Measurements from ENCODE around the gene ZFP14. TPM values are rescaled to one million over a fixed set of nuclear protein-coding genes. Genes with fewer than 3 reads are reported as not detected.

Gene ZFP14
- total RNA-seq, 2 experiments from 2014 or later: 1.9 to 2.1 TPM

DNA sequence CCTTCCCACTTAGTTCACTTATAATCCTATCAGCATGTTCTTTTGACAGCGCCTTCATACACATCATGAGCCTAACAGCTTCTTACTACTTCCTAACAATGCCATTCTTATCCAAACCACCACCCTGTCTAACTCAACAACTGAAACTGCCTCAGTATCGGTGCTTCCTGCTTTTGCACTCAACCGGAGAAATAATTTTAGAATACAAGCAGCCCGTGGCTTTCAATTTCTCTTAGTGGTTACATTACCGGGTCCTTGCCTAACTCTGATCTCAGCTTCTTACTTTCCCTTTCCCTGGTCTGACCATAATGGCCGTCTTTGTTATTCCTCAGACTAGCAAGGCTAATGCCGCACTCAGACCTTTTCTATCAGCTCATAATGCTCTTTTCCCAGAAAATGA lies 22.5 kb upstream of the ZFP14 start:
- TF ChIP-seq, protein P1, sequence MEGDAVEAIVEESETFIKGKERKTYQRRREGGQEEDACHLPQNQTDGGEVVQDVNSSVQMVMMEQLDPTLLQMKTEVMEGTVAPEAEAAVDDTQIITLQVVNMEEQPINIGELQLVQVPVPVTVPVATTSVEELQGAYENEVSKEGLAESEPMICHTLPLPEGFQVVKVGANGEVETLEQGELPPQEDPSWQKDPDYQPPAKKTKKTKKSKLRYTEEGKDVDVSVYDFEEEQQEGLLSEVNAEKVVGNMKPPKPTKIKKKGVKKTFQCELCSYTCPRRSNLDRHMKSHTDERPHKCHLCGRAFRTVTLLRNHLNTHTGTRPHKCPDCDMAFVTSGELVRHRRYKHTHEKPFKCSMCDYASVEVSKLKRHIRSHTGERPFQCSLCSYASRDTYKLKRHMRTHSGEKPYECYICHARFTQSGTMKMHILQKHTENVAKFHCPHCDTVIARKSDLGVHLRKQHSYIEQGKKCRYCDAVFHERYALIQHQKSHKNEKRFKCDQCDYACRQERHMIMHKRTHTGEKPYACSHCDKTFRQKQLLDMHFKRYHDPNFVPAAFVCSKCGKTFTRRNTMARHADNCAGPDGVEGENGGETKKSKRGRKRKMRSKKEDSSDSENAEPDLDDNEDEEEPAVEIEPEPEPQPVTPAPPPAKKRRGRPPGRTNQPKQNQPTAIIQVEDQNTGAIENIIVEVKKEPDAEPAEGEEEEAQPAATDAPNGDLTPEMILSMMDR (IDR thresholded peaks at IDR 0.05): no peak
- ATAC-seq (no peak), DNase-seq (no peak)
- Mint-ChIP-seq H3K9me3 (peaks cover 40% of the 10 kb centered on the region), H3K36me3 (ENCODE audit: low read depth) (peaks cover 87% of the 10 kb centered on the region), H3K27ac (no peak overlapping the region), H3K4me1 (ENCODE audit: low read depth) (no peaks in the 10 kb centered on the region), H3K4me3 (no peak overlapping the region), H3K27me3 (no peaks in the 10 kb centered on the region)
- POLR2A ChIA-PET: no interaction called here
- CTCF ChIA-PET: no interaction called here
- intact Hi-C loops (cut with micrococcal nuclease): no loop called here

DNA sequence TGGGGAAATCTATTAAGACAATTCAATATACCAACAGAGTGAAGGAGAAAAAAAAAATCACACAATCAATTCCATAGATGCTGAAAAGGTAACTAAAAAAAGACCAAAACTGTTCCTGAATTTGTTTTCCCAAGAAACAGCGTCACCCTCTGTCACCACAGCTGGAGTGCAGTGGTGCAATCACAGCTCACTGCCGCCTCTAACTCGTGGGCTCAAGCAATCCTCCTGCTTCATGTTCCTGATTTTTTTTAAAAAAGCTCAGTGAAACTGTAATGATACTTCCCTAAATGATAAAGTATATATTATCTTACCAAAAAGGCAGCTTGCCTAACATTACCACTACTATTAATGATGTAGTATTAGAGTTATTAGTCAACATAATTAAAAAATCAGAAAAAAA lies 19.6 kb upstream of the ZFP14 start:
- no peaks in the 10 kb centered on the region for H3K4me1 Mint-ChIP-seq (ENCODE audit: low read depth)
- DNase-seq (no peak), ATAC-seq (no peak)
- no peaks in the 10 kb centered on the region for H3K27me3 Mint-ChIP-seq
- TF ChIP-seq, protein P1 (IDR thresholded peaks at IDR 0.05): no peak
- peaks cover 84% of the 10 kb centered on the region for H3K36me3 Mint-ChIP-seq (ENCODE audit: low read depth)
- H3K27ac Mint-ChIP-seq: no peak overlapping the region
- POLR2A ChIA-PET: no interaction called here
- CTCF ChIA-PET: no interaction called here
- peaks cover 46% of the 10 kb centered on the region for H3K9me3 Mint-ChIP-seq
- intact Hi-C loops (cut with micrococcal nuclease): no loop called here
- no peak overlapping the region for H3K4me3 Mint-ChIP-seq

DNA sequence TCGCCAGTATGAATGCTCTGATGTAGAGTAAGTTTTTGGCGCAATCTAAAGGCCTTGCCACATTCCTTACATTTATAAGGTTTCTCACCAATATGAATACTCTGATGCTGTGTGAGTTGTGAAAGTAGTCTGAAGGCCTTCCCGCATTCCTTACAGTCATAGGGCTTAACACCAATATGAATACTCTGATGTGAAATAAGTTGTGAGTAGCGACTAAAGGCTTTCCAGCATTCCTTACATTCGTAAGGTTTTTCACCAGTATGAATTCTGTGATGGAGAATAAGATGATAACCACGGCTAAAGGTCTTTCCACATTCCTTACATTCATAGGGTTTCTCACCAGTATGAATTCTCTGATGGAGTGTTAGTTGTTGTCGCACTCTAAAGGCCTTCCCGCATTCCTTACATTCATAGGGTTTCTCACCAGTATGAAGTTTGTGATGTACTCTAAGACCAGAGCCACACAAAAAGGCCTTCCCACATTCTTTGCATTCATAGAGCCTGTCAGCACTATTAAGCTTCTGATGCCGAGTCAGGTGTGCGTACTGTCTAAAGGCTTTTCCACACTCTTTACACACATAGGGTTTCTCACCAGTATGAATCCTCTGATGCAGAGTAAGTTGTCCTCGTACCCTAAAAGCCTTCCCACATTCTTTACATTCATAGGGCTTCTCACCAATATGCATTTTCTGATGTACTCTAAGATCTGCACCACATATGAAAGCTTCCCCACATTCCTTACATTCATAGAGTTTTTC lies 14.1 kb upstream of the ZFP14 start:
- Mint-ChIP-seq H3K4me1 (ENCODE audit: low read depth) (no peaks in the 10 kb centered on the region), H3K9me3 (peaks cover 49% of the 10 kb centered on the region), H3K36me3 (ENCODE audit: low read depth) (peaks cover 67% of the 10 kb centered on the region), H3K4me3 (no peak overlapping the region), H3K27me3 (no peaks in the 10 kb centered on the region), H3K27ac (no peak overlapping the region)
- POLR2A ChIA-PET: no interaction called here
- intact Hi-C loops (cut with micrococcal nuclease): no loop called here
- ATAC-seq: no peak
- CTCF ChIA-PET: no interaction called here
- TF ChIP-seq, protein P1 (IDR thresholded peaks at IDR 0.05): no peak
- DNase-seq: no peak

DNA sequence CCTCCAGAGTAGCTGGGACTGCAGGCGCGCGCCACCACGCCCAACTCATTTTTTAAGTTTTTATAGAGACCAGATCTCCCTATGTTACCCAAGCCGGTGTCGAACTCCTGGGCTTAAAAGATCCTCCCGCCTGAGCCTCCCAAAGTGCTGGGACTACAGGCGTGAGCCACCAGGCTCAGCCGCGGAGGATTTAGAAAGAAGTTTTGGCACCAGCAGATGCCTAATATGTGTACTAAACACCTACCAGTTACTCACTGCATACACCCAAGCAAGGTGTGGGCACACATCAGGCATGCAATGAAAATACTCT lies 464 bp upstream of the ZFP14 start:
- Mint-ChIP-seq H3K4me3 (peak overlapping the region; percentile 81), H3K27ac (peak overlapping the region; percentile 46), H3K4me1 (ENCODE audit: low read depth) (peaks cover 18% of the 10 kb centered on the region), H3K9me3 (peaks cover 18% of the 10 kb centered on the region), H3K36me3 (ENCODE audit: low read depth) (peaks cover 14% of the 10 kb centered on the region), H3K27me3 (no peaks in the 10 kb centered on the region)
- intact Hi-C loops (cut with micrococcal nuclease): no loop called here
- CTCF ChIA-PET: no interaction called here
- POLR2A ChIA-PET: interaction anchor here (1.6 to 2.0 kb wide), 4 partner anchors 11 to 1127 kb away, joined by 4 to 6 read pairs (median 4); partner anchors contain the start of genes ZNF566 and ZNF793
- no peak for DNase-seq
- TF ChIP-seq, protein P1 (IDR thresholded peaks at IDR 0.05): no peak
- no peak for ATAC-seq

DNA sequence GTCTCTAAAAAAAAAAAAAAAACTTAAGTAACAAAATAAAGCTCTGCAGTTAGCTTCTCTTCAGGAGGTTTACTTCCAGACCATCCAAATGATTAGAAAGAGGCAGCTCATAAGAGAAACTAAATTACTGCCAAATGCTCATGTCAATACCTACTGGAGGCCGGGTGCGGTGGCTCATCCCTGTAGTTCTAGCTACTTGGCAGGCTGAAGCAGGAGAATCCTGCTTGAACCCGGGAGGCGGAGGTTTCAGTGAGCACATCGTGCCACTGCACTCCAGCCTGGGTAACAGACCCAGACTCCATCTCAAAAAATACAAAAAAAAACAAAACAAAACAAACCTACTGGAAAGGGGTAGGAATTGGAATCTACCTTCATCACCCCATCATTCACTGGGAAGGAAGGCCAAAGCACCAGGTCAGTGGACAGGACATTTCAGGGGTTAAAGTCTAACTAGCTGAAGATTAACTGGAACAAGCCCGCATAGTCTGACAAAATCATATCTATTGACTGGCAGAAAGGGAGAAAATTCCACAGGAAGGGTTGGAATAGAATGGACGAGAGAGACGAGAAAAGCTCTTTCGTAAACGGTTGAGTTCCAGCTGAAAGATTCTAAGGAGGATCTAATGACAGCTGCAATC lies 1.3 kb downstream of the ZFP14 start:
- ATAC-seq: no peak
- Mint-ChIP-seq H3K36me3 (ENCODE audit: low read depth) (peaks cover 21% of the 10 kb centered on the region), H3K27me3 (no peaks in the 10 kb centered on the region), H3K4me1 (ENCODE audit: low read depth) (peaks cover 18% of the 10 kb centered on the region), H3K27ac (peak overlapping the region; percentile 94), H3K4me3 (peak overlapping the region; percentile 81), H3K9me3 (peaks cover 20% of the 10 kb centered on the region)
- POLR2A ChIA-PET: interaction anchor here (1.6 to 2.0 kb wide), 4 partner anchors 10 to 1129 kb away, joined by 4 to 6 read pairs (median 4); partner anchors contain the start of genes ZNF566 and ZNF793
- CTCF ChIA-PET: interaction anchor here (1.1 to 1.4 kb wide), 3 partner anchors 20 to 151 kb away, joined by 3 to 4 read pairs (median 4); no protein-coding TSS in a partner anchor
- TF ChIP-seq, protein P1 (IDR thresholded peaks at IDR 0.05): no peak
- DNase-seq: no peak
- intact Hi-C loops (cut with micrococcal nuclease): no loop called here
